Upper lobe of left lung (tissue), 6 donors: ENCODE measurements around the gene HOXA6. TPM values are rescaled to one million over a fixed set of nuclear protein-coding genes. Genes with fewer than 3 reads are reported as not detected.
A peak's percentile ranks its signal among the peaks of the same experiment; 100 is the strongest.

ENCODE experiments used
- ATAC-seq, 2 donors: fragments of 200-7000 bp; cut with Tn5 transposase; one replicate each; pipeline ENCODE4 v1.9.1; 2022; ENCODE audit warnings: mild to moderate bottlenecking in 2 of 2, moderate library complexity in 2 of 2; ENCODE audit not compliant: low FRiP score in 2 of 2
- DNase-seq, 2 donors: peaks; one replicate each; pipeline ENCODE4 v3.0.0-alpha.2; 2019 to 2020
- H3K27ac ChIP-seq, 4 donors: fragments of 200-600 bp; sonication (generic); one replicate each; pipeline ENCODE4 v1.5.1; 2016 to 2019
- H3K27me3 ChIP-seq, 4 donors: fragments of 200-600 bp; sonication (generic); one replicate each; pipeline ENCODE4 v1.5.1; 2017 to 2019
- H3K36me3 ChIP-seq, 4 donors: fragments of 200-600 bp; sonication (generic); one replicate each; pipeline ENCODE4 v1.5.1; 2016 to 2019
- H3K4me1 ChIP-seq, 4 donors: fragments of 200-600 bp; sonication (generic); one replicate each; pipeline ENCODE4 v1.5.1; 2018 to 2019
- H3K4me3 ChIP-seq, 4 donors: fragments of 200-600 bp; sonication (generic); one replicate each; pipeline ENCODE4 v1.5.1; 2017 to 2019; ENCODE audit warnings: mild to moderate bottlenecking in 2 of 4, moderate library complexity in 1 of 4
- H3K9me3 ChIP-seq, 4 donors: fragments of 200-600 bp; sonication (generic); one replicate each; pipeline ENCODE4 v1.5.1; 2018 to 2019
- CTCF ChIP-seq, 6 experiments: fragments of 450-650 bp in 4 of 6; fragments of 200-600 bp in 2 of 6; sonication (generic) in 2 of 6; IDR thresholded peaks; one replicate each; pipeline ENCODE4 v1.5.1; 2016 to 2019; ENCODE audit warnings: antibody characterized with exemption in 6 of 6
- EP300 ChIP-seq, 4 donors: sonication (generic); formaldehyde crosslinking; IDR thresholded peaks; one replicate each; pipeline ENCODE4 v1.5.1; 2017; ENCODE audit warnings: antibody characterized with exemption in 4 of 4, control low read depth in 2 of 4
- POLR2A ChIP-seq, 4 donors: fragments of 450-650 bp; IDR thresholded peaks; one replicate each; pipeline ENCODE4 v1.5.1; 2016 to 2017; ENCODE audit warnings: antibody characterized with exemption in 4 of 4, mild to moderate bottlenecking in 2 of 4
- POLR2AphosphoS5 ChIP-seq, 2 donors: sonication (generic); formaldehyde crosslinking; IDR thresholded peaks; one replicate each; pipeline ENCODE4 v1.5.1; 2017; ENCODE audit warnings: antibody characterized with exemption in 2 of 2
- WGBS, 2 donors: methylation state at CpG; one replicate each; pipeline ENCODE4 v1.1.5; 2017 to 2018; 5-methylcytosine and 5-hydroxymethylcytosine counted together
- total RNA-seq, 6 donors: library from RNA; depleted of rRNA in 4 of 6; stranded (reverse); fragments of >200 nt in 4 of 6; gene quantifications; one replicate each; pipeline versions ENCODE4 v1.1.0 to v1.2.1, GENCODE V29; 2016 to 2021
- donor health status: DM: no; HTN: no; CAD: no; lungs with moderate emphysema.
- donor health status: DM: no; HTN: yes; CAD: no; lungs with severe emphysema.

The HOXA6 gene
- total RNA-seq, 6 donors from 2014 or later: 0.61 to 8.4 (median 4.0) TPM; not detected in 1

DNA sequence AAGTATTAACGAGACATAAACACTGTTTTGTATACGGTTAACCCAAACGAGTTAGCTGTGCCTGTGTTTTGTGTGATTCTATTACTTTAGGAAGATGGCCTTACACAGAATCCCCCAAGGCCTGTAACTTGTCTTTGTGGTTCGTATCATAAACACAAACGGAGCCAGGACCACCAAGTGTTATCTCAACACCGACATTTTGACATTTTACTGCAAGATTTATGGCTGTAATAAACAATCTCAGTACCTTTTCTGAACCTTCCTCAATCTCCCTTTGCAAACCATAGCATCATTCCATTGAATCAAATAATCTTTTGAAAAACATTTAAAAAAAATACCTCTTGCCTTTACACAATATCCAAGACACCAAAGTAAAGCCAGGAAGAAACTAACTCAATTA is 14.6 kb downstream of the HOXA6 start:
- Histone ChIP-seq H3K9me3 (no peaks in the 10 kb centered on the region), H3K36me3 (no peaks in the 10 kb centered on the region), H3K4me3 (no peak overlapping the region), H3K27ac (peak overlapping the region in 3 of 4 donors; percentile 5 to 56 (median 54)), H3K27me3 (peaks cover 0 to 13% (median 0%) of the 10 kb centered on the region in 4 donors), H3K4me1 (peaks cover 32 to 50% (median 37%) of the 10 kb centered on the region in 4 donors)
- DNase-seq (no peak), ATAC-seq (no peak)
- 37 to 39% methylated on average over 6 of the region's 6 CpGs for WGBS, 2 donors
- TF ChIP-seq CTCF (IDR thresholded peaks at IDR 0.05) (no peak), EP300 (IDR thresholded peaks at IDR 0.05) (no peak), POLR2AphosphoS5 (IDR thresholded peaks at IDR 0.05) (no peak), POLR2A (IDR thresholded peaks at IDR 0.05) (no peak)

- H3K4me3 ChIP-seq: no peak overlapping the region
- TF ChIP-seq POLR2A (IDR thresholded peaks at IDR 0.05) (no peak), POLR2AphosphoS5 (IDR thresholded peaks at IDR 0.05) (no peak), CTCF (IDR thresholded peaks at IDR 0.05) (no peak), EP300 (IDR thresholded peaks at IDR 0.05) (no peak)
- H3K9me3 ChIP-seq: no peaks in the 10 kb centered on the region
- H3K27me3 ChIP-seq: peaks cover 0 to 13% (median 0%) of the 10 kb centered on the region in 4 donors
- ATAC-seq (no peak), DNase-seq (no peak)
- WGBS, 2 donors: 62 to 67% methylated on average over 2 of the region's 2 CpGs
- H3K27ac ChIP-seq: peak overlapping the region in 1 of 4 donors; percentile 91
- H3K4me1 ChIP-seq: peaks cover 30 to 58% (median 37%) of the 10 kb centered on the region in 4 donors
- no peaks in the 10 kb centered on the region for H3K36me3 ChIP-seq
These were observed 15.4 kb downstream of the HOXA6 start for GRCh38 chr7:27132214-27132613.

DNA sequence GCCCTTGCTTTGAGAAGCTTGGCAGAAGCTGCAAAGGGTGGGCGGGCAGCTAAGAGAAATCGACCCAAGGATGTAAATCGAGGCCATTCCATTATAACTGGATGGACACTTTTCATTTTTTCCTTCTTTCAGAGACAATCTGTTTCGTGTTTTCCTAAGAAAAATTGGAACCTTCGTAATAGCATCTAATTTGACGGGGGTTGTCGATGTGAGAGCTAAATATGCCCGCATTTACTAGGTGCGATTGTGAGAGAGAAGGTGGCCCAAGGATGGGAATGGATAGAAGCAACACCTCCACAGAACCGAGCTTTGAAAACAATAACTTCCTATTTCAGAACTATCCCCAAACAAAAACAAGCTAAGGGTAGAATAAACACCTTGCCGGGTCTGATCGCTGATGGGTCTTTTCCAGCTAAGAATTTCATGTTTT is 16.2 kb downstream of the HOXA6 start:
- peak overlapping the region in 3 of 4 donors; percentile 68 to 72 (median 71) for H3K4me3 ChIP-seq
- H3K4me1 ChIP-seq: peaks cover 27 to 54% (median 34%) of the 10 kb centered on the region in 4 donors

DNA sequence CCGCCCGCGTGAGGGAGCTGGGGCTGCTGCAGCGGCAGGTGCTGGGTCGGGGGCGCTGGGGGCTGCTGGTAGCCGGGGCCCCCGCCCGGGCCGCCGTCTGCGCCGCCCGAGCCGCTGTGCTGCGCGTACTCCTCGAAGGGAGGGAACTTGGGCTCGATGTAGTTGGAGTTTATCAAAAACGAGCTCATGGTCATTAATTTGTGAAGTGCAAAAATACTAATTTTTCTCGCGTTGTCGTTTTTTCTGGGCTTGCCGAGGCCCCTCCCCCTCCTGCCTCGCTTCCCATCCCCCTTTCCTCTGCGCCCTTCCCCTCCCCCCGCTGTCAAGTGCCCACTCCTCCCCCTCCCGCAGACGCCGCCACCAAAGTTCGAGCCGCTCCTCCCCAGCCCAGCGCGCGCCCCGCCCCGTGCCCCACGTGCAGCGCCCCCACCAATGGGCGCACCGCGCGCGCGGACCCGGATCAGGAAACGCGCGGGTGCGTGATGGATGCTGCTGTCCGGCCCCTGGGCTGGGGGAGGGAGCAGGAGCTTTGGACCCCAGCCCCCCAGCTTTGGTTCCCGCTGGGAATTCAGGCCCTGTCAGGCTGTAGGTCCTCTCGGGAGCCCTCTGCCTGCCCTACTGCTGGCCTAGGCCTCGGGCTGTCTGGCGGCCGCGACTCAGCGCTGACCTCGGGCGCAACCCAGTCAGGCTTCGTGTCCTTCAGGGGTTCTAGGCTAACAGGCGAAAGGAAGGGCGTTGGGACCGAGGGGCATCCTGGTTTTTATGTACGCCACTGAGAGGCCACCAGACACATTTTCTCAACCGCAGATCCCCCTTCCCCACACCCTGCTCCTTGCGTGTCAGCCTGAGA is 16.8 kb downstream of the HOXA6 start, which contains the start of gene HOXA4:
TSS of gene HOXA4 (minus strand) at position 218 of the 850 bp plus-strand sequence. CDS start at position 194, 24 bp downstream.
- ATAC-seq (peak; percentile 88 to 98), DNase-seq (peak; percentile 83 to 98)
- Histone ChIP-seq H3K4me1 (peaks cover 27 to 54% (median 33%) of the 10 kb centered on the region in 4 donors), H3K4me3 (peak within 1 kb of the TSS; percentile 50 to 72 (median 70)), H3K27ac (peak within 1 kb of the TSS; percentile 87 to 97 (median 90)), H3K27me3 (peaks cover 0 to 13% (median 0%) of the 10 kb centered on the region in 4 donors), H3K36me3 (no peaks in the 10 kb centered on the region), H3K9me3 (no peaks in the 10 kb centered on the region)
- TF ChIP-seq CTCF (IDR thresholded peaks at IDR 0.05): no peak
- peak in 2 of 4 donors; percentile 17 to 77 for TF ChIP-seq POLR2A (IDR thresholded peaks at IDR 0.05)
- peak; percentile 78 to 87 for TF ChIP-seq POLR2AphosphoS5 (IDR thresholded peaks at IDR 0.05)
- TF ChIP-seq EP300 (IDR thresholded peaks at IDR 0.05): no peak
- 31 to 53% methylated on average over 43 to 44 of the region's 67 CpGs for WGBS, 2 donors

More for the DNA sequence above, 16.2 kb downstream of the HOXA6 start:
- no peaks in the 10 kb centered on the region for H3K9me3 ChIP-seq
- peaks cover 0 to 13% (median 0%) of the 10 kb centered on the region in 4 donors for H3K27me3 ChIP-seq
- WGBS, 2 donors: 33 to 47% methylated on average over 12 of the region's 12 CpGs
- ATAC-seq (no peak), DNase-seq (no peak)
- H3K36me3 ChIP-seq: no peaks in the 10 kb centered on the region
- TF ChIP-seq EP300 (IDR thresholded peaks at IDR 0.05): no peak
- no peak for TF ChIP-seq CTCF (IDR thresholded peaks at IDR 0.05)
- no peak for TF ChIP-seq POLR2A (IDR thresholded peaks at IDR 0.05)
- TF ChIP-seq POLR2AphosphoS5 (IDR thresholded peaks at IDR 0.05): no peak
- H3K27ac ChIP-seq: peak overlapping the region; percentile 87 to 97 (median 89)
